HCT116 (cell line): Measurements from ENCODE around the gene SYCP2. TPM values are rescaled to one million over a fixed set of nuclear protein-coding genes. Genes with fewer than 3 reads are reported as not detected.

Experiments used
- ATAC-seq: fragments of 200-7000 bp; cut with Tn5 transposase; 2 replicates; pipeline ENCODE4 v1.9.1; 2020; ENCODE audit warnings: mild to moderate bottlenecking, moderate library complexity
- BruUV-seq: library from RNA; stranded (reverse); fragments of 400-500 nt; replicated peaks from 2 replicates; lab custom pipeline; 2021; lab: Mats Ljungman, UMichigan
- CTCF ChIA-PET: fragments of 300-600 bp; sonication (Branson Sonifier 250); formaldehyde crosslinking; loops from one replicate; lab custom pipeline; 2021; ENCODE audit warnings: antibody characterized with exemption; lab: Charles Lee
- POLR2A ChIA-PET: fragments of 300-600, 350-600 bp; sonication (Branson Sonifier 250); formaldehyde crosslinking; loops from one replicate; lab custom pipeline; 2021; ENCODE audit warnings: antibody characterized with exemption; lab: Charles Lee
- RAD21 ChIA-PET, 2 experiments: fragments of 300-600 bp; sonication (Branson Sonifier 250); formaldehyde crosslinking; loops; one replicate each; lab custom pipeline; 2023; ENCODE audit warnings: low total read pairs in 2 of 2; ENCODE audit not compliant: uncharacterized antibody in 2 of 2, unreplicated experiment in 2 of 2, low non-redundant PET in 1 of 2; lab: Charles Lee
- DNase-seq: peaks from one replicate; pipeline ENCODE4 v3.0.0-alpha.2; 2010; ENCODE audit warnings: low read depth, low spot score
- H2AFZ ChIP-seq: fragments of 200-600 bp; shearing (Covaris generic), sonication (generic); 2 replicates; pipeline ENCODE4 v1.6.1; 2017; ENCODE audit warnings: low read depth, mixed run types, mixed read lengths, antibody characterized with exemption, low read length; ENCODE audit not compliant: poor library complexity, severe bottlenecking
- H3K27ac ChIP-seq: 2 replicates; pipeline ENCODE4 v1.5.1; 2012; ENCODE audit warnings: low read depth, low read length
- H3K27me3 ChIP-seq: fragments of 200-600 bp; sonication (generic); 2 replicates; pipeline ENCODE4 v1.6.1; 2016; ENCODE audit warnings: mixed run types, low read length, mixed read lengths; ENCODE audit not compliant: insufficient read depth
- H3K36me3 ChIP-seq, 2 experiments: fragments of 200-500 bp in 1 of 2; fragments of 200-600 bp in 1 of 2; sonication (Bioruptor generic) in 1 of 2; sonication (generic) in 1 of 2; 2 replicates each; pipeline versions ENCODE4 v1.5.1 to v1.6.1; 2014 to 2016; ENCODE audit warnings: low read length in 2 of 2, inconsistent platforms in 1 of 2, mixed read lengths in 1 of 2, mixed run types in 1 of 2; ENCODE audit not compliant: insufficient read depth in 2 of 2, control insufficient read depth in 1 of 2
- H3K4me1 ChIP-seq, 2 experiments: fragments of 200-600 bp in 1 of 2; sonication (generic) in 1 of 2; 2 replicates each; pipeline versions ENCODE4 v1.5.1 to v1.6.1; 2012 to 2017; ENCODE audit warnings: low read length in 2 of 2, inconsistent platforms in 1 of 2, mild to moderate bottlenecking in 1 of 2, mixed read lengths in 1 of 2, mixed run types in 1 of 2, moderate library complexity in 1 of 2; ENCODE audit not compliant: insufficient read depth in 2 of 2, control insufficient read depth in 1 of 2
- H3K4me2 ChIP-seq: fragments of 200-600 bp; sonication (generic); 2 replicates; pipeline ENCODE4 v1.6.1; 2017; ENCODE audit warnings: mixed run types, low read length, mixed read lengths
- H3K4me3 ChIP-seq, 2 experiments: fragments of 200-600 bp in 1 of 2; sonication (generic) in 1 of 2; replicated peaks in 1 of 2; 2 replicates each; pipeline ENCODE4 v1.5.1; 2011 to 2016; ENCODE audit warnings: low read length in 2 of 2, control low read depth in 1 of 2, low read depth in 1 of 2, mild to moderate bottlenecking in 1 of 2, mixed read lengths in 1 of 2, mixed run types in 1 of 2
- H3K79me2 ChIP-seq: fragments of 200-600 bp; sonication (generic); 2 replicates; pipeline ENCODE4 v1.6.1; 2017; ENCODE audit warnings: mild to moderate bottlenecking, mixed run types, low read length, moderate library complexity, mixed read lengths; ENCODE audit not compliant: insufficient read depth
- H3K9ac ChIP-seq: fragments of 200-600 bp; sonication (generic); 2 replicates; pipeline ENCODE4 v1.6.1; 2016; ENCODE audit warnings: low read length, mixed read lengths
- H3K9me2 ChIP-seq: fragments of 200-600 bp; sonication (generic), shearing (Covaris generic); 2 replicates; pipeline ENCODE4 v1.6.1; 2017; ENCODE audit warnings: mixed run types, mild to moderate bottlenecking, moderate library complexity; ENCODE audit not compliant: insufficient read depth
- H3K9me3 ChIP-seq, 2 experiments: fragments of 200-500 bp in 1 of 2; fragments of 200-600 bp in 1 of 2; sonication (Bioruptor generic) in 1 of 2; sonication (generic) in 1 of 2; 2 replicates each; pipeline ENCODE4 v1.6.1; 2014 to 2017; ENCODE audit warnings: low read length in 2 of 2, mixed read lengths in 2 of 2, inconsistent platforms in 1 of 2, low read depth in 1 of 2, mild to moderate bottlenecking in 1 of 2, mixed run types in 1 of 2, moderate library complexity in 1 of 2; ENCODE audit not compliant: control insufficient read depth in 1 of 2, insufficient read depth in 1 of 2
- H4K20me1 ChIP-seq: fragments of 200-600 bp; sonication (generic), shearing (Covaris generic); 2 replicates; pipeline ENCODE4 v1.6.1; 2017; ENCODE audit warnings: mixed run types, mild to moderate bottlenecking, moderate library complexity; ENCODE audit not compliant: insufficient read depth
- CTCF ChIP-seq, 3 experiments: fragments of 200-600 bp in 1 of 3; sonication (generic) in 1 of 3; IDR thresholded peaks in 2 of 3; conservative IDR thresholded peaks in 1 of 3; 2 replicates each; pipeline ENCODE4 v1.5.1; 2012 to 2017; ENCODE audit warnings: low read depth in 2 of 3, low read length in 2 of 3, antibody characterized with exemption in 1 of 3, borderline replicate concordance in 1 of 3, control low read depth in 1 of 3, mild to moderate bottlenecking in 1 of 3, mixed read lengths in 1 of 3, mixed run types in 1 of 3, moderate library complexity in 1 of 3; ENCODE audit not compliant: insufficient read depth in 1 of 3
- ELF1 ChIP-seq: IDR thresholded peaks from 2 replicates; pipeline ENCODE4 v1.6.1; 2012; ENCODE audit warnings: low read depth, borderline replicate concordance
- FOSL1 ChIP-seq: IDR thresholded peaks from 2 replicates; pipeline ENCODE4 v1.6.1; 2012; ENCODE audit warnings: low read depth
- JUND ChIP-seq: IDR thresholded peaks from 2 replicates; pipeline ENCODE4 v1.6.1; 2012
- MAX ChIP-seq: IDR thresholded peaks from 2 replicates; pipeline ENCODE4 v1.6.1; 2012
- POLR2A ChIP-seq: IDR thresholded peaks from 2 replicates; pipeline ENCODE4 v1.7.0; 2011; ENCODE audit warnings: borderline replicate concordance; ENCODE audit not compliant: insufficient read depth, insufficient read length; ENCODE audit errors: extremely low read depth
- RAD21 ChIP-seq: IDR thresholded peaks from 2 replicates; pipeline ENCODE4 v1.6.1; 2012; ENCODE audit warnings: low read depth, mild to moderate bottlenecking
- REST ChIP-seq: IDR thresholded peaks from 2 replicates; pipeline ENCODE4 v1.6.1; 2012; ENCODE audit warnings: low read depth
- TCF7L2 ChIP-seq: IDR thresholded peaks from 2 replicates; pipeline ENCODE4 v1.7.0; 2011; ENCODE audit warnings: borderline replicate concordance, inconsistent platforms; ENCODE audit not compliant: insufficient read depth, insufficient read length; ENCODE audit errors: extremely low read depth
- YY1 ChIP-seq: IDR thresholded peaks from 2 replicates; pipeline ENCODE4 v1.6.1; 2011; ENCODE audit warnings: low read length, low read depth, moderate library complexity, mild to moderate bottlenecking; ENCODE audit not compliant: insufficient replicate concordance; ENCODE audit errors: extremely low read depth
- intact Hi-C: fragments of 100-400 bp; cut with micrococcal nuclease; formaldehyde crosslinking; loops from 2 replicates; pipeline ENCODE4 v1.10.0; 2022
- total RNA-seq: library from RNA; stranded (reverse); gene quantifications from one replicate; pipeline ENCODE4 v1.2.1, GENCODE V29; 2021; ENCODE audit not compliant: unreplicated experiment

The SYCP2 gene
- total RNA-seq, 1 experiment from 2014 or later = 0.59 TPM

- Histone ChIP-seq H3K9me3 (no peaks in the 10 kb centered on the region), H3K4me3 (no peak overlapping the region), H3K36me3 (no peaks in the 10 kb centered on the region), H3K27ac (no peak overlapping the region), H3K4me1 (no peaks in the 10 kb centered on the region), H3K9me2 (no peaks in the 10 kb centered on the region), H2AFZ (no peak overlapping the region), H3K4me2 (no peak overlapping the region), H4K20me1 (no peaks in the 10 kb centered on the region), H3K9ac (no peak overlapping the region), H3K27me3 (peaks cover 8% of the 10 kb centered on the region), H3K79me2 (no peaks in the 10 kb centered on the region)
- CTCF ChIA-PET = no interaction called here
- ATAC-seq = no peak
- intact Hi-C loops = no loop called here
- DNase-seq = no peak
- TF ChIP-seq TCF7L2 = no peak
- TF ChIP-seq YY1 = no peak
- no peak for TF ChIP-seq JUND
- TF ChIP-seq FOSL1 = no peak
- no peak for TF ChIP-seq RAD21
- no peak for TF ChIP-seq ELF1
- TF ChIP-seq CTCF (IDR thresholded peaks at IDR 0.05 in 2 of 3, conservative IDR thresholded peaks at IDR 0.05 in 1 of 3; ENCODE audit: borderline replicate concordance in 1 of 3, insufficient read depth in 1 of 3, low read depth in 2 of 3, low read length in 2 of 3) = no peak
- no peak for TF ChIP-seq MAX
- no peak for TF ChIP-seq POLR2A
- no peak for TF ChIP-seq REST
- RAD21 ChIA-PET = no interaction called here
- POLR2A ChIA-PET = no interaction called here
- BruUV-seq = no TSS peak
Observed at GRCh38 chr20:59819496-59820203, 113.8 kb downstream of the SYCP2 start.
